IPS-18a (cell line): Measurements from ENCODE around the gene SRSF6.
"Not testable (repeated sequence)": the region's sequence is repeated elsewhere in the genome, so short reads cannot be mapped to it uniquely, and the experiment has no call there.

Experiments used
- H3K27ac ChIP-seq: one replicate; pipeline ENCODE4 v1.5.1; 2013; ENCODE audit warnings: low read length
- H3K27me3 ChIP-seq: one replicate; pipeline ENCODE4 v1.6.1; 2013; ENCODE audit warnings: mild to moderate bottlenecking, low read length; ENCODE audit not compliant: control insufficient read depth, insufficient read depth
- H3K36me3 ChIP-seq: one replicate; pipeline ENCODE4 v1.6.1; 2013; ENCODE audit warnings: low read depth, low read length; ENCODE audit not compliant: control insufficient read depth
- H3K4me1 ChIP-seq: one replicate; pipeline ENCODE4 v1.6.1; 2013; ENCODE audit warnings: low read depth, low read length; ENCODE audit not compliant: control insufficient read depth
- H3K4me3 ChIP-seq: one replicate; pipeline ENCODE4 v1.5.1; 2013; ENCODE audit warnings: low read length
- H3K9ac ChIP-seq: one replicate; pipeline ENCODE4 v1.6.1; 2013; ENCODE audit warnings: mild to moderate bottlenecking, low read length, moderate library complexity
- H3K9me3 ChIP-seq: one replicate; pipeline ENCODE4 v1.6.1; 2013; ENCODE audit warnings: low read depth, low read length; ENCODE audit not compliant: control insufficient read depth

SRSF6 gene

DNA sequence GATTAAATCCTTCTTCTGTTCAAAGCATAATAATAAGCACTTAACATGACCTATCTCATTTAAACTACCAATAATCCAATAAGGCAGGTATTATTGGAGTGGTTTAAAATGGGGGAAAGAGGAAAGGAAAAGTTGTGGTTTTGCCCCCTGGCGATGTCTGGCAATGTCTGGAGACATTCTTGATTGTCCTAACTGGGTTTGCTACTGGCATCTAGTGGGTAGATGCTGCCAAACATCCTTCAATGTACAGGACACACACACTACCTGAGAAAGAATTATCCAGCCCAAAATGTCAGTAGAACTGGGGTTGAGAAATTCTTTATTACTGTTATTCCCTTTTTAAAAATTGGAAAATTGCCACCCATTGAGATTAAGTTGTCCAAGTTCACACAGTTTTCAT, 25.2 kb upstream of the SRSF6 start:
- H3K9ac ChIP-seq: no peak overlapping the region

DNA sequence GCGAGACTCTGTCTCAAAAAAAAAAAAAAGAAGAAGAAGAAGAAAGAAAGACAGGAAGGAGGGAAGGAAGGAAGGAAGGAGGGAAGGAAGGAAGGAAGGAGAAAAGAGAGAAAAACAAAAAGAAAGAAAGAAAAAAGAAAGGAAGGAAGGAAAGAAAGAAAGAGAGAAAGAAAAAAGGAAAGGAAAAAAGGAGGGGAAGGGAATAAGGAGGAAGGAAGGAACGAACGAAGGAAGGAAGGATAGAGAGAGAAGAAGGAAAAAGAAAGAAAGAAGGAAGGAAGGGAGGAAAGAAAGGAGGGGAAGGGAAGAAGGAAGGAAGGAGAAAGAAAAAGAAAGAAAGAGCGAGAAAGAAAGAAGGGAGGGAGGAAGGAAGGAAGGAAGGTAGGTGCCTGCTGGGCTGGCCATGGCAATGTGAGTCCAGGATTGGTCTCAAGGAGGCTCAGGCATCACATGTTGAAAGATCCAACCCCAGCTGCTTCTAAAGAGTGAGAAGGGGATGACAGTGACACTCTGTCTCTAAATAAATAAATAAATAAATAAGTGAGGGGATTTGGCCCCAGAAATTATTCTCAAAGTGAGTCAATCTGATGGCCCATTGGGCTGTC, 24.3 kb upstream of the SRSF6 start:
- H3K4me3 ChIP-seq: no peak overlapping the region
- H3K9me3 ChIP-seq: no peaks in the 10 kb centered on the region
- H3K4me1 ChIP-seq: peaks cover 7% of the 10 kb centered on the region
- no peaks in the 10 kb centered on the region for H3K27me3 ChIP-seq
- H3K27ac ChIP-seq: no peak overlapping the region
- H3K9ac ChIP-seq: no peak overlapping the region
- no peaks in the 10 kb centered on the region for H3K36me3 ChIP-seq

More for the DNA sequence above, 25.2 kb upstream of the SRSF6 start:
- Histone ChIP-seq H3K4me3 (no peak overlapping the region), H3K9me3 (no peaks in the 10 kb centered on the region), H3K4me1 (peaks cover 7% of the 10 kb centered on the region), H3K27me3 (no peaks in the 10 kb centered on the region), H3K36me3 (no peaks in the 10 kb centered on the region), H3K27ac (no peak overlapping the region)

DNA sequence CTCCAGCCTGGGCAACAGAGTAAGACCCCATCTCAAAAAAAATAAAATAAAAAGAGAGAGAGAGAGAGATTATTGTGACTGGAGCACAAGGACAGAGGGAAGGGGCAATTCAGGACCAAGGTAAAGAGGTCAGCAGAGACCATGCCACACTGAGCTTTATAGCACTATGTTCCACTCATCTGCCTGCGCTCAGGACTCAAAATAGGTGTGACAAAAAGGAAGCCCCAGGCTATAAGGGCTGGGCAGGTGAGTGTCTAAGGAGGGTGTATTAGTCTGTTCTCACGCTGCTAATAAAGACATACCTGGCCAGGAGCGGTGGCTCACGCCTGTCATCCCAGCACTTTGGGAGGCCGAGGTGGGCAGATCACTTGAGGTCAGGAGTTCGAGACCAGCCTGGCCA, 23.1 kb upstream of the SRSF6 start:
- no peaks in the 10 kb centered on the region for H3K36me3 ChIP-seq
- H3K27ac ChIP-seq: no peak overlapping the region
- peaks cover 3% of the 10 kb centered on the region for H3K9me3 ChIP-seq
- H3K4me1 ChIP-seq: peaks cover 7% of the 10 kb centered on the region
- no peak overlapping the region for H3K4me3 ChIP-seq
- H3K9ac ChIP-seq: no peak overlapping the region
- H3K27me3 ChIP-seq: no peaks in the 10 kb centered on the region

DNA sequence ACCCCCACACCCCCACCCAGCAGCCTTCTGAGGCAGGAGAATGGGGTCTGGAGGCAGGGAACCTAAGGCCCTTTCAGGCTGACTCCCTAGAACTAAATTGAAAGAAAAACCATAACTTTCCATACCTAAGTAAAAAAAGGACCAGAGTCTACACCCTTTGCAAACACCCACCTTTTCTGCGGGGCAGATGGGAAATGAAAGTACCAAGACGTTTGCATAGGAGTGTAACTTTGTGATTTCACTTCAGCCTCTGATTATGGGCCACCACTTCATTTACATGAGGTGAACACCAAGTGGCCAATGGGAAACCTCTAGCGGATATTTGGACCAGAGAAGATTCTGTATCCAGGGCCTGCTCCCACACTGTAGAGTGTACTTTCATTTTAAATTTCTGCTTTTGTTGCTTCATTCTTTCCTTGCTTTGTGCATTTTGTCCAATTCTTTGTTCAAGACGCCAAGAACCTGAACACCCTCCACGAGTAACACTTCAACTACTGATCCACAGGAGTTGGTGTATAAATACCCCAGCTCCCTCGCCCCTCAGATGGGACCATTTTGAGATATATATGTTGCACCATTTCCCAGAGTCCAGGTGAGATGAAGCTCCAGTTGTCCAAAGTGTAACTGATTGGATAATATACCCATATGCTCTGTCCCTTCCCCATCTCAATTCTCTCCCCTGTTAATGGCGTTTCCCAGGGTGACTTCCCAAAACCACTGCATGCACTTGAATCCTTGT, 18.9 kb upstream of the SRSF6 start:
- Histone ChIP-seq H3K4me1 (no peaks in the 10 kb centered on the region), H3K36me3 (no peaks in the 10 kb centered on the region), H3K9me3 (peaks cover 3% of the 10 kb centered on the region), H3K27me3 (no peaks in the 10 kb centered on the region), H3K4me3 (no peak overlapping the region), H3K27ac (no peak overlapping the region), H3K9ac (no peak overlapping the region)

DNA sequence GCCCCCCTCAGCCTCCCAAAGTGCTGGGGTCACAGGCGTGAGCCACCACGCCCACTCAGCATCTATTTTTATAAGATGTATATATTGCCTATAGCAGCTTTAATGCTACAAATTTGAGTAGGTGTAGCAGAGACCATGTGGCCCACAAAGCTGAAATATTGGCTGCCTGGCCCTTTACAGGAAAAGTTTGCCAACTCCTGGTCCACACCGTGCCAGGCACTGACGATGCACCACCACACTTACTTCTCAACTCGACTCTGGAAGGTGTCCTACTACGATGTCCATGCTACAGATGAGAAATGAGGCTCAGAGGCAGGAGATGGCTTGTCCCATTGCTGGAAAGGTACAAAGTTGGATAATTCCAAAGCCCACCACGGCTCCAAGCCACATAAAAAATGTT, 17.2 kb upstream of the SRSF6 start:
- H3K27ac ChIP-seq: no peak overlapping the region
- H3K27me3 ChIP-seq: no peaks in the 10 kb centered on the region
- no peaks in the 10 kb centered on the region for H3K36me3 ChIP-seq
- H3K4me1 ChIP-seq: no peaks in the 10 kb centered on the region
- no peak overlapping the region for H3K4me3 ChIP-seq
- H3K9me3 ChIP-seq: peaks cover 3% of the 10 kb centered on the region
- H3K9ac ChIP-seq: no peak overlapping the region

DNA sequence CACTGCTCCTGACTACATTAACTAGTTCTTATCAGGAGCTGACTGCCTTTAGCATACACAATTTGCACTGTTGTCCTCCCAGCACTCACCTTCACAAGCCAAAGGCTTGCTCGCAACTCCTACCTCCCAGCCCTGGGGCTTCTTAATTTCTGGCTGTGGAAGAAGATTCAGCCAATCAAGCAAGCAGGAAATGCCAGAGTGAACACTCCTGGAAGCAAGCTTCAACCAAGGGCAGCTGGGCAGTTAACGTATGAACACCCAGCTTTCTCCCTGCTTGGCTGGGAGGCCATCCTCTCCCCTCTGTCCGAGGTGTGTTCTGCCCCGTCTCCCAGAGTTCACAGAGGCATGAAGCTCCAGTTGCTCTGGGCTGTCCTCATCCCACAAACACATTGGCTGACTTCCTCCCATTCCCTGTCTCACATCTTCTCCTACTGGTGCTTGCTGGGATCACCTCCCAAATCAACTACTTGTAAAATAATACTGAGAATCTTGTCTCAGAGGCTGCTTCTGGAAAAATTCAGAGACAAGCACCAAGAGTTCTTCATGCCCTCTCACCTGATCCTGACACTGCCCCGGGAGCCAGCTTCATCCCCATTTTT, 15.3 kb upstream of the SRSF6 start:
- H3K36me3 ChIP-seq: no peaks in the 10 kb centered on the region
- H3K4me1 ChIP-seq: no peaks in the 10 kb centered on the region
- peaks cover 3% of the 10 kb centered on the region for H3K9me3 ChIP-seq
- no peaks in the 10 kb centered on the region for H3K27me3 ChIP-seq
- no peak overlapping the region for H3K4me3 ChIP-seq
- no peak overlapping the region for H3K9ac ChIP-seq
- H3K27ac ChIP-seq: no peak overlapping the region

DNA sequence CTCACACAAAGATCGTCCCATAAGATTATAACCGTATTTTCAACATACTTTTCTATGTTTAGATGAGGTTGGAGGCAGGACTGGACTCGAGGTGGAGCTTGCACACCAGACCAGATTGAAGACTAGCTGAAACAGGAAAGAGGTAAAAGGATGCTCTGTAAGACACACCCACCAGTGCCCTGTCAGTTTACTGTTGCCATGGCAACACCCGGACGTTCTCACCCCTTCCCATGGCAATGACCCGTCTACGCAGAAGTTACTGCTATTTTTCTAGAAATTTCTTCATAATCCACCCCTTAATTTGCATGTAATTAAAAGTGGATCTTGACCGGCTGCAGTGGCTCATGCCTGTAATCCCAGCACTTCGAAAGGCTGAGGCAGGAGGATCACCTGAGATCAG, 13.6 kb upstream of the SRSF6 start:
- Histone ChIP-seq H3K27ac (no peak overlapping the region), H3K9me3 (peaks cover 2% of the 10 kb centered on the region), H3K36me3 (no peaks in the 10 kb centered on the region), H3K9ac (no peak overlapping the region), H3K4me3 (no peak overlapping the region), H3K4me1 (no peaks in the 10 kb centered on the region), H3K27me3 (no peaks in the 10 kb centered on the region)

DNA sequence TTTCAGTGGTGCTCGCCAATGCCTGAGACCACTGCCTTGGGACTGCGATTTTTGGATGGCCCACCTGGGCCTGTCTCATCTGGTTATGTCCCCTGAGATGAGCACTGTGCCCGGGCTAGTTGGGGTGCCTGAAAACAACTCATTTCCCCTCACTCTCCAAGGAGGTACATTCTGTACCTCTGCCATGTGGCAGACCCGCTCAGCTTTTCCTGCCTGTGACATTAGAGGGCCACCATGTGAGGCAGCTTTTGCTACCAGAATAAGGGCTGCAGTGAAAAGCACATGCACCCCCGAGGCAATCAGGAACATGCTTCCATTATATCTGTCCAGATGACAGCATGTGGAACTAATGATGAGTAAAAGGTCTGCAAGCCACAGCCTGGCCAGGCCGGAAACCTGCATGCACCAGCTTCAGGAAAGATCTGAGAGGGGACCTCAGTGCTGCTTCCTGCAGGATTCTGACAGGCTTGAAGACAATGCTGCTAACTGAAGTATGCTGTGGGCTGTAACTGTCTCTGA, 11.3 kb upstream of the SRSF6 start:
- Histone ChIP-seq H3K27me3 (no peaks in the 10 kb centered on the region), H3K4me1 (no peaks in the 10 kb centered on the region), H3K9ac (no peak overlapping the region), H3K9me3 (no peaks in the 10 kb centered on the region), H3K36me3 (no peaks in the 10 kb centered on the region), H3K4me3 (no peak overlapping the region), H3K27ac (no peak overlapping the region)

DNA sequence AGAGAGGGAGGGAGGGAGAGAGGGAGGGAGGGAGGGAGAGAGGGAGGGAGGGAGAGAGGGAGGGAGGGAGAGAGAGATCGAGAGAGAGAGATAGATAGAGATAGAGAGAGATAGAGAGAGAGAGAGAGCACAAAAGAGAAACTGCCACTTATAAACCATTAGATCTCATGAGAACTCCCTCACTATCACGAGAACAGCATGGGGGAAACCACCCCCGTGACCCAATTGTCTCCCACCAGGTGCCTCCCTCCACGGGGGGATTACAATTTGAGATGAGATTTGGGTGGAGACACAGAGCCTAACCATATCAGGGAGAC, 9.3 kb upstream of the SRSF6 start:
- not testable (repeated sequence) for H3K27ac ChIP-seq, H3K4me1 ChIP-seq, H3K27me3 ChIP-seq, H3K9ac ChIP-seq, H3K9me3 ChIP-seq, H3K4me3 ChIP-seq, H3K36me3 ChIP-seq

DNA sequence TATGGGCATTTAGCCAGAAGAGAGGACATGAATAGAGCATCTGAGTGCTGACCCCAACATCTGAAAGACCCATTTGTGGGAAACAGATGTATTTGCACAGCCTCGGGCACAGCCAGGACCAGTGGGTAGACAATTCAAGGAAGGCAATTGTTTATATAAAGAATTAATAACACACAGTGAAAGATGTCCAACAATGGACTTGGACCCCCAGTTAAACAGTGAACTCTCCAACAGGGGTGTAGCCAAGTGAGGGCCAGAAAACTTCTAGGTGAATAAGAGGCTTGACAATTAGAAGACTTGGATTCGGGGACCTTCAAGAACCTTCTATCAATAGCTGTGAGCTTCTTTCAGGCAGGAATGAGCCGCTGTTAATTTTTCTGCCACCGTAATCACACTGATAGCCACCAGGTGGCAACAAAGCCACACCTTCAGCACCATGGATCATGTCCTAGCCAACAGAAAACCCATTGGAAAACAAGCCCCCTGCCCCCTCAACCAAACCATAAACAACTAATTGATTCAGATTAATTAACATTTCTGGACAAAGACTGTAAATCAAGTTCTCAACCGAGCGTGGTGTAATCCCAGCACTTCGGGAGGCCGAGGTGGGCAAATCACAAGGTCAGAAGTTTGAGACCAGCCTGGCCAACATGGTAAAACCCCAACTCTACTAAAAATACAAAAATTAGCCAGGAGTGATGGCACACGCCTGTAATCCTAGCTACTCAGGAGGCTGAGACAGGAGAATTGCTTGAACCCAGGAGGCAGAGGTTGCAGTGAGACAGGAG, 8.8 kb upstream of the SRSF6 start:
- no peak overlapping the region for H3K4me3 ChIP-seq
- no peak overlapping the region for H3K27ac ChIP-seq
- no peaks in the 10 kb centered on the region for H3K27me3 ChIP-seq
- no peaks in the 10 kb centered on the region for H3K4me1 ChIP-seq
- no peaks in the 10 kb centered on the region for H3K9me3 ChIP-seq
- H3K9ac ChIP-seq: no peak overlapping the region
- no peaks in the 10 kb centered on the region for H3K36me3 ChIP-seq

DNA sequence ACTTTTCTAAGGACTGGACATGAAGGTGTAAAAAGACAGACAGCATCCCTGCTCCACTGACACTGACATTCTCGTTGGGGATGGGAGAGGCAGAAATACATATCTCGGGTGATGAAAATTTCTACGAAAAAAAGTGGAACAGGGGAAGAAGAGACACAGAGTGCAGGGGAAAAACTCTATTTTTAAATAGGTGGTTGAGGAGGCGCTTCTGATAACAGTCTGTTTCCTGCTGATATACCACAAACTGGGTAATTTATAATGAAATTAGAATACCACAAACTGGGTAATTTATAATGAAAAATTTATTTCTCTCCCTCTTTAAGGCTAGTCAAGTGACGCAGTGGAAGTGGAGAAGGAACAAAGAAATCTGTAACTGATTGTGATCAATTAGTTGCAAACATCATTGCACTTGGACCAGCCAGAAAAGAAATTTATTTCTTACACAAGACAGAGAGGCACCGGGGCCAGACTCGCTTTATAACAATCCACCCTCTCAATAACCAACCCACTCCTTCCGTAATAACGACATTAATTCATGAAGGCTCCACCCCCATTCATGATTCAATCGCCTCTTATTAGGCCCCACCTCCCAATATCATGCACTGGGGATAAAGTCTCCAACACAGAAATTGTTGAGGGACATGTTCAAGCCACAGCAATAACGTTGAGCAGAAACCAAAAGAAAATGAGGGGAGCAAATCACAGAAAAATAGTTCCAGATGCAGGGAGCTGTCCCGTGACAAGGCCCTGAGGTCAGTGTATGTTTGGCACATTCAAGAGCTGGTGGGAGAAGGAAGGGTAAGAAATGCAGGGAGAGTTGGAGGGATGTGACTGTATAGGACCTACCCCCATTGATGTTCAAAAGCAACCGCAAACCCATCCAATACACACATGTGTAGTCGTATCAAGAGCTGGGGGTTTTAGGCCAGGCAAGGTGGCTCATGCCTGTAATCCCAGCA, 6.6 kb upstream of the SRSF6 start:
- no peak overlapping the region for H3K4me3 ChIP-seq
- no peaks in the 10 kb centered on the region for H3K9me3 ChIP-seq
- H3K36me3 ChIP-seq: no peaks in the 10 kb centered on the region
- no peaks in the 10 kb centered on the region for H3K27me3 ChIP-seq
- no peak overlapping the region for H3K9ac ChIP-seq
- H3K4me1 ChIP-seq: no peaks in the 10 kb centered on the region
- H3K27ac ChIP-seq: no peak overlapping the region
